Right lung (tissue), 5 donors: ENCODE results near the gene ACTG1. TPM values are rescaled to one million over a fixed set of nuclear protein-coding genes. Genes with fewer than 3 reads are reported as not detected.

Source experiments
- DNase-seq, 2 donors: peaks; one replicate each; pipeline ENCODE4 v3.0.0-alpha.2; 2013
- polyA plus RNA-seq, 5 donors: library from polyadenylated mRNA; unstranded; fragments of 120-200 nt; gene quantifications; one replicate each; pipeline versions ENCODE4 v1.2.1 to v1.2.3, GENCODE V29; 2013; ENCODE audit warnings: inconsistent platforms in 1 of 5, low replicate concordance in 1 of 5; ENCODE audit not compliant: insufficient read length in 5 of 5, insufficient read depth in 1 of 5

ACTG1 gene
- polyA plus RNA-seq, 5 donors: 2,069 to 3,045 (median 2,504) TPM

DNA sequence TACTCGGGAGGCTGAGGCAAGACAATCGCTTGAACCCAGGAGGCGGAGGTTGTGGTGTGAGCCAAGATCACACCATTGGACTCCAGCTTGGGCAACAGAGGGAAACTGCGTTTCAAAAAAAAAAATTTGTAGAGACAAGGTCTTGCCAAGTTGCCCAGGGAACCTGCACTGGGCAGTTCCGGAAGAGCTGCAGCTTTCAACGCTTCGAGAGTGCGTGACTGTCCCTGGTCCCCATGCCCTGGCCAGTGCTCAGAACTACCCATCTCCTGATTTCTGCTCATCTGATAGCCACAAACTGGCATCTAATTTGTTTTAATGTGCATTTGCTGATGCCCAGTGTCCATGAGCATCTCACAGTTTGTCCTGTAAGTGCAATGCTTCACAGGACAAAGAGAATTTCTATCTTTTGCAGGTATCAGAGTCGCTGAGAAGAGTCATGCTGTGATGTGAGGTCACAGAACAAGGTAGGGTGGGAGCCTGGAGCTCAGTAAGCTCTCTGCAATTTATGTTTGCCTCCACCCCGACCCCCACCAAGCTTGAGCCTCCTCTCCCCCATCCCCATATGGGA, 3.9 kb downstream of the ACTG1 start:
- DNase-seq: no peak

DNA sequence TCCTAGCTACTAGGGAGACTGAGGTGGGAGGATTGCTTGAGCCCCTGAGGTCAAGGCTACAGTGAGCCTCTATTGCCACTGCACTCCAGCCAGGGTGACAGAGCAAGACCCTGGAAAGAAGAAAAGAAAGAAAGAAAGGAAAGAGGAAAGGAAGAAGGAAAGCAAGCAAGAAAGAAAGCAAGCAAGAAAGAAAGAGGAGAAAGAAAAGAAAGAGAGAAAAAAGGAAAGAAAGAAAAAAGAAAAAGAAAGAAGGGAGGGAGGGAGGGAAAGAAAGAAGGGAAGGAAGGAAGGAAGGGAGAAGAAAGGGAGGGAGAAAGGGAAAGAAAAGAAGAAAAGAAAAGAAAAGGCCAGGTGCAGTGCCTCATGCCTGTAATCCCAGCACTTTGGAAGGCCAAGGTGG, 9.0 kb downstream of the ACTG1 start:
- no peak for DNase-seq

DNA sequence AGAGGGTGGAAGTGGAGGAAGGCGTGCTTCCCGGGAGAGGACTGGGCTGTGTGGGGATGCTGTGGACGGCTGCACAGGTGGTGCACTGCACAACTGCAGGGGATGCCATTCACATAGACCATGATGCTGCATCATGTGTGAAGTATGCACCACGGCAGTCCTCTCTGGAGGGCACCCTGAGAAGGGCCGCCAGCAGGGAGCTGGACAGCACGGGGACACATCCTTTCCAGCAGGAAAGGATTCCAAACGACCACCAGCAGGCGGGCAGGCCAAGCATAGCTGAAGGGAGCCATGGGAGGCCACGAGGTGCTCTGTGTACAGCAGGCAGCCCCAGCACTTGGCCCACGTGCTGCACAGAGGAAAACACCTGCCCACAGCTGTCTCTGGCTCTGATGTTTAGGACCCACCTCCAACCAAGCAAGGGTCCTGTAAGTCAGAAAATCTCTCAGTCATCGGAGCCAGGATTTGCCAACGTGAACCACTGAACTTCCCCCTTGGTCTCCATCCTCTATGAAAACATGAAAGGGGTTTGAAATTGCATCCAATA, 10.1 kb downstream of the ACTG1 start:
- DNase-seq: no peak

DNA sequence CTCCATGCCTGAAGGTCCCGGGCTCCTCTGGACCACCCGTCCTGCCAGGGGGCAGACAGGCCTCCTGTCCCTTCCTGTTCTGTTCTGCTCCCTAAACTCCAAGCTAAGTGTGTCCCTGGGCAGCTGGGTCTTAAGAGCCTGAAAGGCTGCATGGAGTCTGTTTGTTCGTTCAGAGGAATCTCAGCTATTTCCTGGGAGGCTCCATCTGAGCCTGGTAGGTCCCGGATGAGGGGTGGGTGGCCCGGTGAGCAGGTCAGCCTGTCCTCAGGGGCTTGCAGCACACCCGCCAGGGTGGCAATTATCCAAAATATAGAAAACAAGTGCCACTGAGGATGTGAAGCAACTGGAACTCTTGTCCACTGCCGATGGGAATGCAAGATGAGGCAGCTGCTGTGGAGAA, 12.6 kb downstream of the ACTG1 start:
- DNase-seq: no peak

DNA sequence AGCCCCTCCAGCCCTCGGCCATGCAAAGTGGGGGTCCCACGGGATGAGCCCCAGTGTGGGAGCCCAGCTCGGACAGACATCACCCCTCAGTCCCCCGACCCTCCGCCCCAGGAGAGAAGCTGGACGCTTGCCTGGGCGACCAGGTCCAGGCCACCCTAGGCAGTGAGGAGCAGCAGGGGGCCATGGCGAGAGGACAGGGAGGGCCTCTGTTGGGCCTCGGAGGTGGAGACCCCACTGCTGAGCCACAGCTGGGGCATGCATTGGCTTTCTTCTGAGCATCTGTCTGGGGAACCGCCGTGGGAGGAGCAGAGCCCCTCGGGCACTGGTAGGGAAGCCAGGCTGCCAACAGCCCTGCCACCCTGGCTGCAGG, 13.0 kb downstream of the ACTG1 start:
- DNase-seq: no peak

DNA sequence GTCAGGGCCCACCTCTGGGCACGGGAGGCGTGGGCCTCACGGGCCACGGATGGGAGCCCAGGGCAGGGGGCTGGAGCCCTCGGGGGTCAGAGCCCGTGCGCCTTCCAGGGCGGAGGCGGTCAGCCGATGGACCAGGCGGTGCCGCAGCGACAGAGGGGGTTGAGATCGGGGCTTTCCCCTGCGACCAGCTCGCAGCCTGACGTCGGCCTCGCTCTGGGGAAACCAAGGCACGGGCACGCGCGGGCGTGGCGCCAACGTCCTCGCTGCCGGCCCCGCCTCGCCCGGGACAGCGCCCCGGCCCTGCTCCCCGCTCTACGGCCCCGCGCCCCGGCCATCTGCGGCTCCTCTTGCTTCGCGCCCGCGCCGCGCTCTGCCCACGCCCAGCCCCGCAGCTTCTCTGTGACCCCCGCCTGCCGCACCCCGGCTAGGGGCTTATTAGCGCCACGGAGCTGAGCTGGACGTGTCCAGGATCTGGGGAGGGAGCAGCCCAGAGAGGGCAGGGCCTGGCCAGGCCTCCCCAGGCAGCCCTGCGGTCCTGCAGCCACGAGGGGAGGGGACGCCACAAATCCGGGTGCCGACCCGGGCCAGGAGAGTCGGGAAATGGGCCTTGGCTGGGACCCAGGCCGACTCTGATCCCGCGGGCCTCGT, 13.5 kb downstream of the ACTG1 start:
- DNase-seq: no peak

DNA sequence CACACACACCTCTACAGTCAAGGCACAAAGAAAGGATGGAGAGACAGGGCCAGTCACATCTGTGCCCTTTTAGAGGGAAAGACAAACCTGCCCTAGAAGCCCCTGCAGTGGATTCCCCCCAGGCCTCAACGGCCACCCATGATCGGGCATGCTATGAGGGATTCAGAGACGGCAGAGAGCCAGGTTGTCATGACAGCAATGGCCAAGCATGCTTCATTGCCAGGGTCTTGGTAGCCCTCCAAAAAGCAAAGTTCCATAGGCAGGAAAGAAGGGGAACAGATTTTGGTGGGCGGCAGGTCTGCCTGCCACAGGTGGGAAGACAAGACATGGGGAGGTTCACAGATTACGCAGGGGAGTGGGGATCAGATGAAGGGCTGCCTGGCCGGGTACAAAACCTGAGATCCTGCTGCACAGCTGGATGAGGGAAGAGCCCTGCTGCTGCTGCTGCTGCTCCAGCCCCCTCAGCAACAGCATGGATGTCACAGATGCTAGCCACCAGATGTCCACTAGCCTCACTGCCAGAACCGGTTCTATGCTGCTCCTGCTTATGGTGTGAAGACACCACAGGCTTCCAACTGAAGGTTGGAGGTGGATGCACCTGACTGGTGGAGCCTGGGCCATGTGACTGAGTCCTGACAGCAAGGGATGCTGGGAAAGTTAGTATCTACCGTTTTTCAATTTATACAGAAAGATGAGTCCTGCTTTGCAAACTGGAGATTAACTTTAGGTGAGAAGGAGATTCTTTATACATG, 17.8 kb downstream of the ACTG1 start:
- DNase-seq: no peak

DNA sequence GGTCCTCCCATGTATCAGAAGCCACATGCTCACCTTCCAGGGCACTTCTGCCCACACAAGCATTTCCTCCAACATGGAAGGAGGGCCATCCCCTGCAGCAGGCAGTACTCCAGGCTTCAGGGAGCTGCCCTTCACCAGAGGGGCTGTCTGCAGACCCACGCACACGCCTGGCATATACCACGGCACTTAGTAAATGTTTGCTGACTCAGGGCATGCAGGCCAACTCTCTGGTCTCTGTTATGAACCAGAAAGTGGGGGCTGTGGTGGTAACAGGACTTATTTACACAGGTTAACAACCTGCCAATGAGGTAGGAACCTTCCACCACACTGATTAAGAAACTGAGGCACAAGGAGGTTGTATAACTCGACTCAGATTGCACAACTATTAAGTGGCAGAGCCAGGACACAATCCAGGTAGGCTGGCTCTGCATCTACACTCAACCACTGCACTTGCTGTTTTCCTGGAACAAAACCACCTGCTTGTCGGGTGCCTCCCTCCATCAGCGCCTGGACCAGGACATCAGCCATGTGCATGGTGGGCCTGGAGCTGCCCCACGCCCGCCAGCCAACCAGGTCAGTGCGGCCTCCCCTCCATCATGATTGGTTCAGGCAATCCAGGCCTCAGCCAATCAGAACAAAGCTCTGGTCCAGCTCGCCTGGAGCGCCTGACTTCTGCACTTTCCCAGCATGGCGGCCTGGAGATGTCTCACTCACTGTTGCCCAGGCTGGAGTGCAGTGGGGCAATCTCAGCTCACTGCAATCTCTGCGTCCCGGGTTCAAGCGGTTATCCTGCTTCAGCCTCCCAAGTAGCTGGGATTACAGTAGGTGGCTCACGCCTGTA, 19.2 kb downstream of the ACTG1 start:
- DNase-seq: no peak

DNA sequence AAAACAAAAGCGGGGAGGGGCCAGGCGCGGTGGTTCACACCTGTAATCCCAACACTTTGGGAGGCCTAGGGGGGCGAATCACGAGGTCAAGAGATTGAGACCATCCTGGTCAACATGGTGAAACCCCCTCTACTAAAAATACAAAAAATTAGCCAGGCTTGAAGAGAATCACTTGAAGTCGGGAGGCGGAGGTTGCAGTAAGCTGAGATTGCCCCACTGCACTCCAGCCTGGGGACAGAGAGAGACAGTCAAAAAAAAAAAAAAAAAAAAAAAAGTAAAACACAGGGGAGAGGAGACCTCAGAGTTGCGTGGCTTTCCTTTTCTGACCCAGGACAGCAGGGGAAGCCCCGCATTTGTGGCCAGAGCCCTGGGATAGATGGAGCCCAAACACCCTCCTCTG, 19.9 kb downstream of the ACTG1 start:
- no peak for DNase-seq

DNA sequence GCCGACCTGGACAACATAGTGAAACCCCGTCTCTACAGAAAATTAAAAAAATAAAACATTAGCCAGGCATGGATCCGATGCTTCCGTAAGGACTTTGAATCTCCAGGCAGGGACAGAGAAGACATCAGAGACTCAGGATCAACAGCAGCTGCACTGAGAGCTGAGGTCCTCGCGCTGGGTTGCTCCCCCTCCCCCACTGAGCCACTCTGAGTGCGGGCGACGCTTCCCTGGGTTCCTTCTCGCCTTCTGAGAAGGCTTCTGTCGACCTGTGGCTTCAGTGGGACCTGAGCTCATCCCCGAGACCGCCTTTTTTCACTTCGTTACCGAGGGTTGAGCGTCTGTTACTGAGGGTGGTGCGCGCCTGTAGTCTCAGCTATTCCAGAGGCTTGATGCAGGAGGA, 20.4 kb downstream of the ACTG1 start:
- no peak for DNase-seq

DNA sequence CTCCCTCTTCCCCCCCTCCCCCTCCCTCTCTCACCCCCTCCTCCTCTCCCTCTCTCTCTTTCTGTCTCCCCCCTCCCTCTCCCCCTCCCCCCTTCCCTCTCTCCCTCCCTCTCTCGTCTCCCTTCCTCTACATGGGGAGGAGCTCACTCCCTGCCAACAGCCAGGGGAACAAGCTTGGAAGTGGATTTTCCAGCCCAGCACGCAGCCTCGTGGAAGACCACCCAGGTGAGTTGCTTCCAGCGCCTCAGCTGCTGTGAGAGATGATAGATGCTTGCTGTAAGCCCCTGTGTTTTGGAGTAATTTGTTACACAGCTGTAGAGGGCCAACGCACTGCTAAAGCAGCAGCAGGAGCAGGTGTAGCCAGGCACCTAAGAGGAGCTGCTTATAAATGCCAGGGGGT, 20.8 kb downstream of the ACTG1 start:
- DNase-seq: no peak

DNA sequence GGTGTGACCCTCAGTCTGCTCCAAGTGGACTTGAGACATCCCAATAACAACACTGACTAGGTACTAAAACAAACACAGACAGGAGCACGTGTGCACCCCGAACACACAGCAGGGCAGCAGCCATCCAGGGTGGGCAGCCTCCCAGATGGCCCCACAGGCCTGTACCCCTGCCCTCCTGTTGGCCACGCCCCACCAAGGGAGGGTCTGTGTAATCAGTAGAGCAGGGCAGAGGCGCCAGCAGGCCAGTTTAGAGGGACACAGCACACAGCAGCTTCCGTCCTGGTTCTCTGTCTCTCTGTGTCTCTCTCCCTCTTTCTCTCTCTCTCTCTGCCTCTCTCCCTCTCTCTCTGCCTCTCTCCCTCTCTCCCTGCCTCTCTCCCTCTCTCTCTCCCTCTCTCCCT, 21.4 kb downstream of the ACTG1 start:
- DNase-seq: no peak

DNA sequence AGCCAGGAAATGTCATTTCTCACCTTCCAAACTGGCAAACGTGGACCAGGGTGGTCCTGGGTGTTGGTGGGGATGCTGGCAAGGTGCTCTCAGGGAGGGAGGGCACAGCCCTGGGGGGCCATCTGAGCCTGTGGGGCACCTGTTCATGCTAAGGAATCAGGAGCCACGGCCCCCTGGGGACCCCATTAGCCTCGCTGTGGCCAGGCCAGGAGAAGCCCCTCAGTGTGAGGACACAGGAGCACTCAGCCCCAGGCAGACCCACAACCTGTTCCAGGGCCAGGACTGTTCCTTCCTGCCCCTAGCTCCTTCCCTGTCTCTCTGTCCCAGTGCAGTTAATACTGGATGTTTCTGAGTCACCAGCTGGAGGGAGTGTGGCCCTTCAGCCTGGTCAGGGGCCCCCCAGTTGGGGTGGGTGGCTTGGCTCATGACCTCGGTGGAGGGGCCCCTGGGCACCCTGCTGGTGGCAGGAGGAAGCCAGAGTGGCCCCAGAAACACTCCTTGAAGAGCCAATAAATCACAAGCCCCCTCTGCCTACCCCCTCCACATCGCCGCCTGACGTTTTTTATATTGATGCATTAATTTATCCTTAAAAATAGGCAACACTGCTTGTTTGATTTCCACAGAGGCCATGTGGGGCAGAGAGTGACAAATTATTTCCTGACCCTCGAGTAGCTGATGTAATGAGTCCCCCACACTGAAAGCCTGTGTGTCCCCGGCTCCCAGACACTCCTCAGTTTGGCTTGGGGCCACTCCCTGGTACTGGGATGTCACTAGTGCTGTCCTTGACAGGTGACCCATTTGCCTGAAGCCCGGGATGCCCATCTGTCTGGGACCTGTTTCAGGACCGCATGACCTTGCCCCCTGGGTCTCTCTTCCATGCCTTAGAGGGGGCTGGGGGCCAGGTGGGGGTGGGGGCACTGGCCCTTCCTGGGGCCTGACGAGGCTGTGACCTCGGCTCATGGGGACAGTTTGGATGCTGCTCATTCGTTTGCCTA, 22.3 kb downstream of the ACTG1 start:
- no peak for DNase-seq

DNA sequence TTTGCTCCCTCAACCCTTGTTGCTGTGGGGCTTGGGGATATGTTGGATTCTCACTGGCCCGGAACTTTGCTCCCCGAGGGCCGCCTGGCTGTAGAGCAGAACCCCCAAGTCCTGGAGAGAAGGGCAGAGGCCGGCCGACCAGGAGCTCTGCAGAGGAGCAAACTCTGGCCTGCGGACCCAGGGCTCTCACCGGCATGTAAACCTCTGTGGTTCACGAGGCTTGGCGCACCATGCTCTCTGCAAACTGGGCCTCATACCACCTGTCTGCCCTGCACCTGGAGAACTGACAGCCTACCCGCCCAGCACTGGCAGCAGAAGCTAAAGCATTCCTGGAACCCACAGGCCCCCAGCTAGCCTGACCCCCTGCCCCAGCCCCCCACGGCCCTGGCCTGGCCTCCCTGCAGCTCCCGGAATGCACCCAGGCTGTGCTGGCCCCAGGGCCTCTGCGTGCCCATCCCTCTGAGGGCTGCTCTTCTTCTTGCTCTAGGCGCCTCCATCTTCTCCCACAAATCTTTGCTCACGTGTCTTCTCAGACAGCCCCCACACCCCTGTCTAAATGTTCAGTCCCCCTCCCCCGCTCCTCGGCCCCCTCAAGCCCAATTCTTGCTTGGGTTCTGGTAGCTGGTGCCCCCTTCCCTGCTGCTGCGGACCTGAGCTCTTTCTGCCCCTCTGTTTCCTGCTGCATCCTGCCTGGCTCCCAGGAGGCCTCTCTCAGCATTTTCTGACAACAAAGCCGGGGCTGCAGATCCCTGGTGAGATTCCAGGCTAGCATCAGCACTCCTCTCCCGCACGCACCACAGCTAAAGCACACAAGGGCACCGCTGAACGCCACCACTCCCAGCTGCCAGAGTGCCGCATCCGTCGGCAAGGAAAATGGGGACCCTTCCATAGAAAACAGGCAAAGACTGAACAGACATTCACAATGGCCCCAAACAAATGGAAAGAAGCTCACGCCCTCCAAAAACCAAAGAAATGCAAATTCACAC, 23.3 kb downstream of the ACTG1 start:
- no peak for DNase-seq

DNA sequence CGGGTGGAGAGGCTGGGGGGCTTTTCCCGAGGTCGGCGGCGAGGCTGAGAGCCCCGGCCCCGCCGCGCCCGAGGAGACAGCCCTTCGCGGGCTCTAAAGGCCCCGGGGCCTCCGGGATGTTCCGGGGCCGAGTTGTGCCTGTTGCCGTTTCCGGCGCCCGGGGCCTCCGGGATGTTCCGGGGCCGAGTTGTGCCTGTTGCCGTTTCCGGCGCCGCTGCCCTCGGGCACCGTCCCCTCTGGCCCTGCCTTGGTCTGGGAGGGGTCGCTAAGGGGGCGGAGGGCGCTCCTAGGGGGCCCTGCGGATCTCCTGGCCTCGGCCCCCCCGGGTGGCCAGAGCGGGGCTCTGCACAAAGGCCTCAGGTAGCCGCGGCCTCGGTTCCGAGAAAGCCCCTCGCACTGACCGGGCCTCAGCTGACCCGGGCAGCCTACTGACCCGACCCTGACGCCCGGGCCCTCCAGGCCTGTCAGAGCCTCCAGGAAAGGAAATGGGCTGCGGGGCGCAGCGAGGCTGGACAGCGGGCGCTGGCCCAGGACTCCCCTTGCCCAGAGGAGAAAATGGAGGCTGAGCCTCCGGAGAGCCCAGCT, 24.2 kb downstream of the ACTG1 start:
- DNase-seq: no peak

DNA sequence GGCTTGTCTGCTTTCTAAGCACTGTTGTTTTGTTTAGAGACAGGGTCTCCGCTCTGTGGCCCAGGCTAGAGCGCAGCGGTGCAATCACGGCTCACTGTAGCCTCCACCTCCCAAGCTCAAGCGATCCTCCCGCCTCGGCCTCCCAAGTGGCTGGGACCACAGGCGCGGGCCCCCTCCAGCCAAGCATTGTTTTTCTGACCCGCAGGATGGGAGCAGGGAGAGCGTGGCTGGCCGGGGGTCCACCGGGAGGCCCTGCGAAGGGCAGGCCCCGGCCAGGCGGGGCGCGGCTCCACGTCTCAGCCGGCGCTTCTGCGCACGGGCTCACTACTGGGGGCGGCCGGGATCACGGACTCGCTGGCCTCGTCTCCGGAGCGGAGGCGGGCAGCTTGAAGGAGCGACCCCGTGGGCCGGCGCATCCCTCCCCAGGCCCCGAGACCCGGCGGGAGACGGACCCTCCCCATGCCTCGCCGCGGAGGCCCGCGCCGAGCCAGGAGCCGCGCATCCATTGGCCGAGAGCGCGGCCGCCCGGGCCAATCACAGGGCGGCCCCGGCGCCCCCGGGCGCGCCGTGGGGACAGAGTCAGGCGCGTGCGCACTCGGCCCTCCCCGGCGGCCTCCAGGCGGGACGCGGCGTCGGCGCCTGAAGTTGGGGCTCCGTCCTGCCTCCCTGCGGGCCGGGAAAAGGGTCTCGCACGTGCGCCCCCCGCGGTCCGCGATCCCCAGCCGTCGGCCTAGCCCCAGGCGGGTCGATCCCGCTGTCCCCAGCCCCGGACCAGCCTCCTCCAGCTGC, 24.9 kb downstream of the ACTG1 start:
- peak; percentile 81 to 85 for DNase-seq

DNA sequence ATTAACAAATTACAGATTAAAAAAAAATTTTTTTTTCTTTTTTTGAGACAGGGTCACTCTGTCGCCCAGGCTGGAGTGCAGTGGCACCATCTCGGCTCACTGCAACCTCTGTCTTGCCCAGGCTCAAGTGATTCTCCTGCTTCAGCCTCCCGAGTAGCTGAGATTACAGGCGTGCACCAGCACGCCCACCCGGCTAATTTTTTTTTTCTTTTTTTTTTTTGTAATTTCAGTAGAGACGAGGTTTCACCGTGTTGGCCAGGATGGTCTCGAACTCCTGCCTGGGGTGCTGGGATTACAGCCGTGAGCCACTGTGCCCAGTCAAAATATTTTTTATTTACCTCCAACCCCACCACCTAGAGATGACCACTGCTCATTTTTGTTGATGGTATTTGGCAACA, 25.5 kb downstream of the ACTG1 start:
- DNase-seq: no peak

DNA sequence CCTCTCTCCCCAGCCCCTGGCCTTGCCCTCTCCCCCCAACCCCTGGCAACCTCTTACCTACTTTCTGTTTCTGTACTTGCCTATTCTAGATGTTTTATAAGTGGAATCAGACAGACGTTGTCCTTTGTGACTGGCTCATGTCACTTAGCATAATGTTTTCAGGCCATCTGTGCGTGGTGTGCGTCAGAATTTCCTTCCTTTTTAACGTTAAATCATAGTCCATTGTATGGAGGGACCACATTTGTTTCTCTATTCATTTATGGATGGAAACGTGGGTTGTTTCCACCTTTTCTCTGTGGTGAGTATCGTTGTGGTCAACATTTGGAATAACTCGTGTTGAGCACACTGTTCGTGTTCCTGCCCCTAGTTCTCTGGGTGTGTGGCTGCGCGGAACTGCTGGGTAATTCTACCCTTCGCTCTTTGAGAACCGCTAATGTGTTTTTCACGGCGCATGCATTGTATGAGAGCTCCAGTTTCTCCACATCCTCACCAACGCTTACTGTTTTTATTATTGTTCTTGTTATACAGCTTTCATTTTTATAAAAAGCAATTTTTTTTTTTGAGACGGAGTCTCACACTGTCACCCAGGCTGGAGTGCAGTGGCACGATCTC, 26.3 kb downstream of the ACTG1 start:
- no peak for DNase-seq
